ENCODE results near the gene SLIT1.

The SLIT1 gene

DNA sequence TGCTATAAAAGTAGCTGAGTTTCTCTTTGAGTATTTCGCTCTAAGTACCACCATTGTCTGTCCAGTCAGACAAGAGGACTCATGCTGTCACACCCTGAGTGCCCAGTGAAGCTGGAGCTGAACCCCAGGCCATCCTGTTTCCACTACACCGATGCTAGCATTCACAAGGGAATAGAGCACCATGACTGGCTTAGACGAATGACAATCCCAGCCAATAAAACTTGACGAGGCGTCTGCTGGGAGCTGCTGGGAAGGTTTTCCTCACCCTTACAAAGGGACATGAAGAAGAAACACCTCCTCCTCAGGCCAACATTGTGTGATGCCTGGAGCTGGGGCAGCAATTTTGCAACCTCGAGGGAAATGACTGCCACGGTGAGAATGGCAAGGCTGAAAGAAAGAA, 17.5 kb upstream of the SLIT1 start (continued):
- TF ChIP-seq, protein P1, sequence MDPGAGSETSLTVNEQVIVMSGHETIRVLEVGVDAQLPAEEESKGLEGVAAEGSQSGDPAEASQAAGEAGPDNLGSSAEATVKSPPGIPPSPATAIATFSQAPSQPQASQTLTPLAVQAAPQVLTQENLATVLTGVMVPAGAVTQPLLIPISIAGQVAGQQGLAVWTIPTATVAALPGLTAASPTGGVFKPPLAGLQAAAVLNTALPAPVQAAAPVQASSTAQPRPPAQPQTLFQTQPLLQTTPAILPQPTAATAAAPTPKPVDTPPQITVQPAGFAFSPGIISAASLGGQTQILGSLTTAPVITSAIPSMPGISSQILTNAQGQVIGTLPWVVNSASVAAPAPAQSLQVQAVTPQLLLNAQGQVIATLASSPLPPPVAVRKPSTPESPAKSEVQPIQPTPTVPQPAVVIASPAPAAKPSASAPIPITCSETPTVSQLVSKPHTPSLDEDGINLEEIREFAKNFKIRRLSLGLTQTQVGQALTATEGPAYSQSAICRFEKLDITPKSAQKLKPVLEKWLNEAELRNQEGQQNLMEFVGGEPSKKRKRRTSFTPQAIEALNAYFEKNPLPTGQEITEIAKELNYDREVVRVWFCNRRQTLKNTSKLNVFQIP (CRISPR knock-in tag; IDR thresholded peaks at IDR 0.05; ENCODE audit: borderline replicate concordance, low read depth): no peak
- TF ChIP-seq ZC3H10 (CRISPR knock-in tag; IDR thresholded peaks at IDR 0.05) (no peak), ZFP30 (CRISPR knock-in tag; IDR thresholded peaks at IDR 0.05) (no peak), RARB (CRISPR knock-in tag; IDR thresholded peaks at IDR 0.05) (no peak), PPARA (CRISPR knock-in tag; IDR thresholded peaks at IDR 0.05; ENCODE audit: borderline replicate concordance) (no peak)

DNA sequence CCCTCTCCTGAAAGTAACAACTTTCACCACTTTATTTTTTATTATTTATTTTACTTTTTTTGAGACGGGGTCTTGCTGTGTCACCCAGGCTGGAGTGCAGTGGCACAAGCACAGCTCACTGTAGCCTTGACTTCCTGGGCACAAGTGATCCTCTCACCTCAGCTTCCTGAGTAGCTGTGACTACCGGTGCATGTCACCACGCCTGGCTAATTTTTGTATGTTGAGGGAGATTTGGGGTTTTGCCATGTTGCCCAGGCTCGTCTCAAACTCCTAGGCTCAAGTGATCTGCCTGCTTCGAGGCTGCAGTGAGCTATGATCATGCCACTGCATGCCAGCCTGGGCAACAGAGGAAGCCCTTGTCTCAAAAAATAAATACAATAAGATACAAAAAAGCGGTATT, 14.9 kb upstream of the SLIT1 start:
- no peak for ATAC-seq
- TF ChIP-seq BACH2 (CRISPR knock-in tag; IDR thresholded peaks at IDR 0.05; ENCODE audit: borderline replicate concordance): no peak
- TF ChIP-seq, protein P2, sequence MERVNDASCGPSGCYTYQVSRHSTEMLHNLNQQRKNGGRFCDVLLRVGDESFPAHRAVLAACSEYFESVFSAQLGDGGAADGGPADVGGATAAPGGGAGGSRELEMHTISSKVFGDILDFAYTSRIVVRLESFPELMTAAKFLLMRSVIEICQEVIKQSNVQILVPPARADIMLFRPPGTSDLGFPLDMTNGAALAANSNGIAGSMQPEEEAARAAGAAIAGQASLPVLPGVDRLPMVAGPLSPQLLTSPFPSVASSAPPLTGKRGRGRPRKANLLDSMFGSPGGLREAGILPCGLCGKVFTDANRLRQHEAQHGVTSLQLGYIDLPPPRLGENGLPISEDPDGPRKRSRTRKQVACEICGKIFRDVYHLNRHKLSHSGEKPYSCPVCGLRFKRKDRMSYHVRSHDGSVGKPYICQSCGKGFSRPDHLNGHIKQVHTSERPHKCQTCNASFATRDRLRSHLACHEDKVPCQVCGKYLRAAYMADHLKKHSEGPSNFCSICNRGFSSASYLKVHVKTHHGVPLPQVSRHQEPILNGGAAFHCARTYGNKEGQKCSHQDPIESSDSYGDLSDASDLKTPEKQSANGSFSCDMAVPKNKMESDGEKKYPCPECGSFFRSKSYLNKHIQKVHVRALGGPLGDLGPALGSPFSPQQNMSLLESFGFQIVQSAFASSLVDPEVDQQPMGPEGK (CRISPR knock-in tag; IDR thresholded peaks at IDR 0.05; ENCODE audit: borderline replicate concordance): no peak
- TF ChIP-seq RARB (CRISPR knock-in tag; IDR thresholded peaks at IDR 0.05): no peak
- TF ChIP-seq ARNTL (CRISPR knock-in tag; IDR thresholded peaks at IDR 0.05; ENCODE audit: borderline replicate concordance, low read depth): no peak

DNA sequence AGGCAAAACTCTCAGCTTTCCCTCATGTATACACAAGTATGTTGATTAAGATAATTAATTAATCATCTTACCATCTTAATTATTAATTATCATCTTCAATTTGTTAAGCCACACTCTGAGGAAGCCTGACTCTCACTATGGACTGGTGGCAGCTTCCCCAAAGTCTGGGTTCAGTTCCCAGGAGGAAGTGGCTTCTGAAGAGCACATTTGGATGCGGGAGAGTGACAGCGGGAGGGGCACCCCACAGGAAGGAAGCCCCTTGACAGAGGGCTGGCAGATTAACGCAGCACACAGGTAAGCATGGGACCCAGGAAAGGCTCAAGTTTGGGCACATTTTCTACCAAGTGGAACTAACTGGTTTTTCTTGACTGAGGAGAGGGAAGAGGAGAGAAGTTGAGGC, 13.4 kb upstream of the SLIT1 start:
- no peak for ATAC-seq
- no peak for TF ChIP-seq ZNF70 (CRISPR knock-in tag; IDR thresholded peaks at IDR 0.05)
- no peak for TF ChIP-seq ESRRG (CRISPR knock-in tag; IDR thresholded peaks at IDR 0.05)
- TF ChIP-seq ZNF565 (CRISPR knock-in tag; conservative IDR thresholded peaks at IDR 0.05; ENCODE audit: low read depth): no peak
- no peak for TF ChIP-seq TOX (CRISPR knock-in tag; IDR thresholded peaks at IDR 0.05; ENCODE audit: borderline replicate concordance)
- TF ChIP-seq, protein P3, sequence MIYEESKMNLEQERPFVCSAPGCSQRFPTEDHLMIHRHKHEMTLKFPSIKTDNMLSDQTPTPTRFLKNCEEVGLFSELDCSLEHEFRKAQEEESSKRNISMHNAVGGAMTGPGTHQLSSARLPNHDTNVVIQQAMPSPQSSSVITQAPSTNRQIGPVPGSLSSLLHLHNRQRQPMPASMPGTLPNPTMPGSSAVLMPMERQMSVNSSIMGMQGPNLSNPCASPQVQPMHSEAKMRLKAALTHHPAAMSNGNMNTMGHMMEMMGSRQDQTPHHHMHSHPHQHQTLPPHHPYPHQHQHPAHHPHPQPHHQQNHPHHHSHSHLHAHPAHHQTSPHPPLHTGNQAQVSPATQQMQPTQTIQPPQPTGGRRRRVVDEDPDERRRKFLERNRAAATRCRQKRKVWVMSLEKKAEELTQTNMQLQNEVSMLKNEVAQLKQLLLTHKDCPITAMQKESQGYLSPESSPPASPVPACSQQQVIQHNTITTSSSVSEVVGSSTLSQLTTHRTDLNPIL (CRISPR knock-in tag; IDR thresholded peaks at IDR 0.05; ENCODE audit: low read depth): no peak
- no peak for TF ChIP-seq PPARA (CRISPR knock-in tag; IDR thresholded peaks at IDR 0.05; ENCODE audit: borderline replicate concordance)
- TF ChIP-seq SNAI2 (CRISPR knock-in tag; IDR thresholded peaks at IDR 0.05): no peak
- no peak for TF ChIP-seq ZFP3 (CRISPR knock-in tag; IDR thresholded peaks at IDR 0.05)
- no peak for TF ChIP-seq OSR1 (CRISPR knock-in tag; IDR thresholded peaks at IDR 0.05)
- TF ChIP-seq, protein P4, sequence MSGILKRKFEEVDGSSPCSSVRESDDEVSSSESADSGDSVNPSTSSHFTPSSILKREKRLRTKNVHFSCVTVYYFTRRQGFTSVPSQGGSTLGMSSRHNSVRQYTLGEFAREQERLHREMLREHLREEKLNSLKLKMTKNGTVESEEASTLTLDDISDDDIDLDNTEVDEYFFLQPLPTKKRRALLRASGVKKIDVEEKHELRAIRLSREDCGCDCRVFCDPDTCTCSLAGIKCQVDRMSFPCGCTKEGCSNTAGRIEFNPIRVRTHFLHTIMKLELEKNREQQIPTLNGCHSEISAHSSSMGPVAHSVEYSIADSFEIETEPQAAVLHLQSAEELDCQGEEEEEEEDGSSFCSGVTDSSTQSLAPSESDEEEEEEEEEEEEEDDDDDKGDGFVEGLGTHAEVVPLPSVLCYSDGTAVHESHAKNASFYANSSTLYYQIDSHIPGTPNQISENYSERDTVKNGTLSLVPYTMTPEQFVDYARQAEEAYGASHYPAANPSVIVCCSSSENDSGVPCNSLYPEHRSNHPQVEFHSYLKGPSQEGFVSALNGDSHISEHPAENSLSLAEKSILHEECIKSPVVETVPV (CRISPR knock-in tag; IDR thresholded peaks at IDR 0.05): no peak
- TF ChIP-seq RARB (CRISPR knock-in tag; IDR thresholded peaks at IDR 0.05): no peak
- TF ChIP-seq ISL1 (CRISPR knock-in tag; IDR thresholded peaks at IDR 0.05): no peak
- TF ChIP-seq, protein P2 (CRISPR knock-in tag; IDR thresholded peaks at IDR 0.05; ENCODE audit: borderline replicate concordance): no peak
- TF ChIP-seq, protein P5, sequence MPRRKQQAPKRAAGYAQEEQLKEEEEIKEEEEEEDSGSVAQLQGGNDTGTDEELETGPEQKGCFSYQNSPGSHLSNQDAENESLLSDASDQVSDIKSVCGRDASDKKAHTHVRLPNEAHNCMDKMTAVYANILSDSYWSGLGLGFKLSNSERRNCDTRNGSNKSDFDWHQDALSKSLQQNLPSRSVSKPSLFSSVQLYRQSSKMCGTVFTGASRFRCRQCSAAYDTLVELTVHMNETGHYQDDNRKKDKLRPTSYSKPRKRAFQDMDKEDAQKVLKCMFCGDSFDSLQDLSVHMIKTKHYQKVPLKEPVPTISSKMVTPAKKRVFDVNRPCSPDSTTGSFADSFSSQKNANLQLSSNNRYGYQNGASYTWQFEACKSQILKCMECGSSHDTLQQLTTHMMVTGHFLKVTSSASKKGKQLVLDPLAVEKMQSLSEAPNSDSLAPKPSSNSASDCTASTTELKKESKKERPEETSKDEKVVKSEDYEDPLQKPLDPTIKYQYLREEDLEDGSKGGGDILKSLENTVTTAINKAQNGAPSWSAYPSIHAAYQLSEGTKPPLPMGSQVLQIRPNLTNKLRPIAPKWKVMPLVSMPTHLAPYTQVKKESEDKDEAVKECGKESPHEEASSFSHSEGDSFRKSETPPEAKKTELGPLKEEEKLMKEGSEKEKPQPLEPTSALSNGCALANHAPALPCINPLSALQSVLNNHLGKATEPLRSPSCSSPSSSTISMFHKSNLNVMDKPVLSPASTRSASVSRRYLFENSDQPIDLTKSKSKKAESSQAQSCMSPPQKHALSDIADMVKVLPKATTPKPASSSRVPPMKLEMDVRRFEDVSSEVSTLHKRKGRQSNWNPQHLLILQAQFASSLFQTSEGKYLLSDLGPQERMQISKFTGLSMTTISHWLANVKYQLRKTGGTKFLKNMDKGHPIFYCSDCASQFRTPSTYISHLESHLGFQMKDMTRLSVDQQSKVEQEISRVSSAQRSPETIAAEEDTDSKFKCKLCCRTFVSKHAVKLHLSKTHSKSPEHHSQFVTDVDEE (CRISPR knock-in tag; IDR thresholded peaks at IDR 0.05): no peak
- no peak for TF ChIP-seq CSDC2 (CRISPR knock-in tag; IDR thresholded peaks at IDR 0.05)
- no peak for TF ChIP-seq BACH2 (CRISPR knock-in tag; IDR thresholded peaks at IDR 0.05; ENCODE audit: borderline replicate concordance)
- no peak for TF ChIP-seq ZC3H10 (CRISPR knock-in tag; IDR thresholded peaks at IDR 0.05)
- TF ChIP-seq ARNTL (CRISPR knock-in tag; IDR thresholded peaks at IDR 0.05; ENCODE audit: borderline replicate concordance, low read depth): no peak
- no peak for TF ChIP-seq TCF4 (CRISPR knock-in tag; IDR thresholded peaks at IDR 0.05; ENCODE audit: borderline replicate concordance)
